Skeletal muscle cell (primary cell): ENCODE measurements around the gene MRPL43.
A peak's percentile ranks its signal among the peaks of the same experiment; 100 is the strongest.
"Not testable (repeated sequence)": the region's sequence is repeated elsewhere in the genome, so short reads cannot be mapped to it uniquely, and the experiment has no call there.

Experiments
- DNase-seq: peaks from one replicate; pipeline ENCODE4 v3.0.0-alpha.2; 2010; ENCODE audit warnings: low read depth
- H3K4me3 ChIP-seq: 2 replicates; pipeline ENCODE4 v1.5.1; 2011; ENCODE audit warnings: low read depth, mild to moderate bottlenecking, control low read depth, low read length, moderate library complexity

Gene MRPL43

DNA sequence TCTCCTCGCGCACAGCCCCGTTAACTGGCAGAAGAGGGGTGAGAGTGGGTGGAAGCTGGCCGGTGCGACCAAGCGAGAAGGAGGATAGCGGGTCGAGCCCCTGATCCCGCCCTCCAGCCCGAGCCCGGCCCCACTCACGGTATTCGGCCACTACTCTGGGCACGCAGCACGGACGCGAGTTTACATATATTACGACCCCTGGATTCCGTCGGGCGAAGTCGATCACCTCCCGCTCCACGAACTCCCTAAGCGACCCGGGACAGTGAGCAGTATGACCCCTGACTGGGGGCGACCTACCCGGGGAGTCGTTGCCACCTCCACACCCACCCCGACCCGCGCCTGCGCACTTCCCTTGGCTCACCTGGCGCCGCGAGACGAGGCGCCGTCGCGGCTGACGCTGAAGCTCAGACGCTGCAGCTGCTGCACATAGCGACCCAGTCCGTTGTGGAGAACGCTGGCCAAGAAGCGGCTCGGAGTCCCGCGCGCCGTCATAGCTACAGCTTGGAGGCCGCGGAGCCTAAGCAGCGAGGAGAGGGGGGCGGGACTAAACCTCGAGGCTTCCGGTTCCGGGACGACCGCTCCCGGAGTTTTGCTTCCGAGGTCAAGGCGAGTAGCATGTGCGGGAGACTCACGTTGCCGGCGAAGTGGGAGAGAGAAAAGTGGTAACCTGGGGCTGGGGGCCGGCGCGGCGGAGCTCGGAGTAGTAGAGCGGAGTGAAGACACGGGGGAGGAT is at the start of gene MRPL43, which contains the start of gene TWNK:
Gene MRPL43 (minus strand): TSS at position 546 of the 733 bp plus-strand sequence. CDS start 54 bp downstream, at position 492.
Gene TWNK (plus strand): TSS at position 592 of the 733 bp plus-strand sequence. CDS start 668 bp downstream, outside the sequence.
- H3K4me3 ChIP-seq, result peak within 1 kb of the TSS; percentile 95
- DNase-seq, result no peak

DNA sequence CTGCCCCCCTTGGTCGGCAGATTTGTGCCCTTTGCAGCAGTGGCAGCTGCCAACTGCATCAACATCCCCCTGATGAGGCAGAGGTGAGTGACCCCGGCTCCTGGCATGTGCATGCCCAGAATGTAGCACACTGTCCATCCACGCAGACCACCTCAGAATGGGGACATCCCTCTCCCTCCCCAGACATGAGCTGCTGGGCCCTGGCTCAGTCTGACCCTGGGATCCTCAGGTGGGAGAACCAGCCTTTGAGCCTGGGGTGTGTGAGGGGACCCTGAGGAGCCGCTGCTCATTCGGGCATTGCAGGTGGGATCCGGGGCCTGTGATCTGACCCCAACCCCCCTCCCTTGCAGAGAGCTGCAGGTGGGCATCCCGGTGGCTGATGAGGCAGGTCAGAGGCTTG is 49.4 kb upstream of the MRPL43 start:
- no peak for DNase-seq
- no peak overlapping the region for H3K4me3 ChIP-seq

DNA sequence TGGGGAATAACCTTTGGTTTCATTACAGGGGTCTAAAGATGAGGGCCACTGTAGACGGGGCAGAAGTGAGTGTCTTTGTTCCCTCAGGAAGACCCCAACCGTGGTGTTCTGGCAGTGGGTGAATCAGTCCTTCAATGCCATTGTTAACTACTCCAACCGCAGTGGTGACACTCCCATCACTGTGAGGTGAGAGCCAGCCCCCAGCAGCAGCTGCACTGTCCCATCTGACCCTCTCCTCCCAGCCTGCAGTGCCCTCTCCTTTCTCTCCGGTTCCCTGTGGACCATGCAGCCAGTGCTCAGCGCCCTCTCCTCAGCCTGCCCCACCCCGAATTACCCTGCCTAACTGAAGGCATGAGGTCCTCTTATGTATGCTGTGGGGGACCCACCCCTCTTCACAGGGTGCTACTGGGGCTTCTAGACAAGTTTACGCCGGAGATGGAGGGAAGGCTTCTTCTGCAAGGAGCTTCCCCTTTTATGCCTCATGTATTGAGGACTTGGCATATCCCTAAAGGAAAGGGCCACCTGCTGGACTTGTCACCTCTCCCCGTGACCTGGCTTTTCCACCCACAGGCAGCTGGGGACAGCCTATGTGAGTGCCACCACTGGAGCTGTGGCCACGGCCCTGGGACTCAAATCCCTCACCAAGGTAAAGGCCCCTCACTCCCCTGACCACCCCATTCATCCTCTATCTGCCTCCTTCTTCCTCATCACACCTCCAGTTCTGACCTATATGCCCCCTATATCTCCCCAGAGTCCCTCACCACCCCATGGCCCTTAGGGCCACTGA is 48.8 kb upstream of the MRPL43 start:
- no peak for DNase-seq
- H3K4me3 ChIP-seq, result no peak overlapping the region

DNA sequence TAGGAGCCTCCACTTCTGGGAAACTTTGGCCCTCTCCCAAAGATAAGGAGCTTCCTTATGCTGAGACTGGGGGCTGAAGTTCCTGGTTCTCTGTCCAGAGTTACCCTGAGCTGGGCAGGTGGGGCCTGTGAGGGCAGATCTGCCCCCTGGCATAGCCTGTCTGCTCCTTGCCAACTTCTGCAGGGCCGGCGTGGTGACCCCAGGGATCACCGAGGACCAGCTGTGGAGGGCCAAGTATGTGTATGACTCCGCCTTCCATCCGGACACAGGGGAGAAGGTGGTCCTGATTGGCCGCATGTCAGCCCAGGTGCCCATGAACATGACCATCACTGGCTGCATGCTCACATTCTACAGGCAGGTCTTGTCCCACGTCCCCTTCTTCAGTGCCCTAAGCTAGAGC is 48.0 kb upstream of the MRPL43 start:
- H3K4me3 ChIP-seq, result no peak overlapping the region
- no peak for DNase-seq

DNA sequence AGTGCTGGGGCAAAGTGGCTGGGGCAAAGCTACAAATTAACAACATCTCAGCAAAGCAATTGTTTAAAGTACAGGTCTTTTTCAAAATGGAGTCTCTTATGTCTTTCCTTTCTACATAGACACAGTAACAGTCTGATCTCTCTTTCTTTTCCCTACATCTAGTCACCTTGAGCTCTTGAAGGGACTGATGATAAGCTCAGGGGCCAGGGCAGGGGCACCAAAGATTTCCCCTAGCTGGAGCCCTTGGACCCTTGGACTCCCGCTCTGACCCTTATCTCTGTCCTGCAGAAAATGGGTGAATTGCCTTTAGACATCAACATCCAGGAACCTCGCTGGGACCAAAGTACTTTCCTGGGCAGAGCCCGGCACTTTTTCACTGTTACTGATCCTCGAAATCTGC is 47.1 kb upstream of the MRPL43 start:
- DNase-seq, H3K4me3 ChIP-seq: not testable (repeated sequence)

DNA sequence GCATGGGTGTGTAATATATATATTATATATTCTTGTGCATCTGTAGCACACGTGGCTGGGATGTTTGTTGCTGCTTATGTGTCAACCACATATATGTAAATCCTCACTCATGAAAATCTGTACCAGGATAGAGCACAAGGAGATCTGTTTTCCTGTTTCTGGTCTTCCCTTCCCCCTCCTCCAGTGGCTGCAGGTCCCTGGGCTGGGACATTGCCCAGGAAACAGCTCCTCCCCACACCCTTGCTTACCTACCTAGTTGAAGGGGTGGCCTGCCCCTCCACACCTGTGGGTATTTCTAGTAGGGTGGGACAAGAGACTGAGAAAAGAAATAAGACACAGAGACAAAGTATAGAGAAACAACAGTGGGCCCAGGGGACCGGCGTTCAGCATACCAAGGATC is 46.0 kb upstream of the MRPL43 start:
- peak overlapping the region; percentile 68 for H3K4me3 ChIP-seq
- DNase-seq, result no peak

DNA sequence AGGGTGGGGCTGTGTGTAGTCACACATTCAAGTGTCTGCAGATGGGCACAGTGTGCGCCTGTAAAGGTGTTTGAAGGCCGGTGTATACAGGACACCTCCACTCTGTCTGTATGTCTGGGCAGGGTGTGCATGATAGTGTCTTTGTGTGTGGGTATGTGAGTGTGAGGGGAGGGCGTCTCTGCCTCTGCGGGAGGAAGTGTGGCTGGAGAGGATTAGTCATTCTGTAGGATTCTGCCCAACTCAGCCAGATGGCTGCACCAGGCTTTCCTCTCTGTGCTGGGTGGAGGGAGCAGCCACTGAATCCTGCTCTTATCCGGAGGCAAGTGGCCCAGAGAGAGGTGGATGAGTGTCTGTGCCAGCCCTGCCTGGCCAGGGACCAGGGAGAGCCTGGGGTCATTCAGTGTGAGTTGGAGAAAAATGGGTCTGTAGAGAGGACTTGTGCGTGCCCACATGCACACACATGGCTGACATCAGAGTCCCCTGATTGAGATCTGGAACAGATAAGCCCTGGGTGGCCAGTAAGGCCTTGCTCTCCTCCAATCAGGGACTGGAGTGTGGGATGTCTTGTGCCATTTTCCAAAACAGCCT is 45.4 kb upstream of the MRPL43 start:
- peak overlapping the region; percentile 68 for H3K4me3 ChIP-seq
- peak; percentile 60 for DNase-seq

DNA sequence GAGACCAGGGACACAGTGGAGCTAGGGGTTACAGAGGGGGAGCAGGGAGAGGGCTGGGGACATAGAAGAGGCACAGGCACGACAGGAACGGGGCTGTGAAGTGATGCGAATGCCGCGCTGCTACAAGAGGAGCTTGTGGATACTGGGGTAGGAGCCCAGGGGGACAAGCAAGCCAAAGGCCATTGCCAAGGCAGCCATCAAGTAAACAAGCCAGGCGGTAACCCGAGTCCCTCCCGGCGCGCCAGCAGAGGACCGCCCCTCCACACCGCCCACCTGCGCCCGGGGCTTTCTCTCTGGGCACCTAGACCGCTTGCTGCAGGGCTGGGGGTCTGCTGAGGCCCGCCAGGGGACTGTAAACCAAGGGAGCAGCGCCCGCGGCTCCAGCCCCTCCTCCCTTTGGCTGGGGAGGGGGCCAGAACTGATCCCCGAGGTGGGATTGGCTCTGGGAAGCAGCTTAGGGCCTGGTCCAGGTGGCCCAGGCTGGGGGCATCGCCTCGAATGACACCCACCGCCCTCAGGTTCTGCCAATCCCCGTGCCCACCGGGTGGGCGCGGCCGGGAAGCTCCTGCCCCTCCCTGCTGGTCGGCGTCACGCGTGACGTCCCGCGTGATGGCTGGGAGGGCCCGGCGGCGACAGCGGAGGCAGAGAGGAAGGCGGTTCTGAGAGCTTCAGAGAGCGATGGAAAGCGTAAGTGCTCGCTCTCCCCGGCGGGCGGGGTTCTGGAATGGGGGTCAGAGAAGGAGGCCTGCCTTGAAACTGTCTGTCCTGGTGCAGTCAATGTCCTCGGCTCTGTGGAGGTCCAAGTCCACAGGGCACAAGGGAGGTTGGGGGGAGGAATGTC is 44.7 kb upstream of the MRPL43 start:
- DNase-seq, result no peak
- H3K4me3 ChIP-seq, result peak overlapping the region; percentile 68

DNA sequence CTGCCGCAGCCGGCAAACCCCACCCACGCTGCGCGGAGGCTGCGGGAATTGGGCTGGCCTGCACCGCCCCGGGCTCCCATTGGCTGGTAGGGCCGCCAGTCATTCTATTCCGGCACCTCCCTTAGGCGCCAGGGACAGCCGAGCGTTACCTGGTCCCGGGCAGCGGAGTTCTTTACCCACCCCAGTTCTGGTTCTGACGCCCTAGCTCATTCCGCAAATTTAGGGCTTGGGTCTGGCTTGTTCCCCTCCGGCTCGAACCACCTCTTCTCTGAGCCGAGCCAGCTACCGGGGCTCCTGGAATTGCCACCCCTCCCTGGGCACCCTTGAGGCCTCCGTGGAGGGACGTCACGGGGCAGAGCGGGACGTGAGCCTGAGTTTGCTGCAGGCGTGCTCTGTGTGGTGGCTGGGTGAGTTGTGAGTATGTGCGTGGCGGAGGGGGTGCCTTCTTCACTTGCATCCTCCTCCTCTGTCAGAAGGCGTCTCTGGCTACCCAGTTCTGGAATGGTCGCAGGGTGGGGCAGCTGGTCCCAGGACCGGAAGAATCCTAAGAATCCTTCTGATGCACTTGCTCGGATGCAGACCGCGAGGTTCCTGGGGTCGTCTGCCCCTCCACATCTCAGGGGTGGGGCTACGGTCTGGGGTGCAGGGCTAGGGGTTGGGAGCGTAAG is 44.0 kb upstream of the MRPL43 start, which contains the start of the genes PDZD7 and SFXN3:
Gene PDZD7 (minus strand): TSS at position 2 of the 668 bp plus-strand sequence. CDS start 910 bp downstream, outside the sequence.
Gene SFXN3 (plus strand): TSS at position 107 of the 668 bp plus-strand sequence. CDS start 3,461 bp downstream, outside the sequence.
- DNase-seq, result peak; percentile 79
- peak within 1 kb of the TSS; percentile 68 for H3K4me3 ChIP-seq

DNA sequence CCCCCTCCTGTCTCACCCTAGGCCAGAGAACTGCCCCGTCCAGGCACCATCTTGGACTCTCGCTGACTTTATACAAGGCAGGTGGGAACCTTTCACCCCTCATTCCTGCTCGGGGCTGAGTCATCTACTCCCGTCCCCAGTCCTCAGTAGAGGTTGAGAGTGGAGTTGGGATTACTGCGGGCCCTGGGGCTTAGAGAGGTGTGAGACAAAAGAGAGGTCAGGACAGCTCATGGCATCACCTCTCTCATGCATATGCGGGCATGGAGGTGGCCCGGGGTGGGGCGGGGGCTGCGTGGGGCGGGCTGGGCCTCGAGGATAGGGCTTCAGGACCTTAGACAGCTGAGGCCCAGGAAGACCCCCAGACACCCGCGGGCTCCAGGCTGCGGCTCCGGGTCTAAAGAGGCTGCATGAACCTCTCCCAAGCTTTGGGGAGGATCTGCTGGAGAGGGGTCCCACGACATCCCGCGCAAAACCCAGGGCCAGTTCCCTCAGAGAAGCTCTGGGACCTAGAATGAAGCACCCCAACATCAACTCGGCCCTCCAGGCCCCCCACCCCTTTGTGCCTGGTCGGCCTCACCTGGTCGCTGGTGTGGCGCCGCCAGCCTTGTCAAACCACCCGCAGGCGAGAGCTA is 43.3 kb upstream of the MRPL43 start:
- no peak for DNase-seq
- peak overlapping the region; percentile 68 for H3K4me3 ChIP-seq

DNA sequence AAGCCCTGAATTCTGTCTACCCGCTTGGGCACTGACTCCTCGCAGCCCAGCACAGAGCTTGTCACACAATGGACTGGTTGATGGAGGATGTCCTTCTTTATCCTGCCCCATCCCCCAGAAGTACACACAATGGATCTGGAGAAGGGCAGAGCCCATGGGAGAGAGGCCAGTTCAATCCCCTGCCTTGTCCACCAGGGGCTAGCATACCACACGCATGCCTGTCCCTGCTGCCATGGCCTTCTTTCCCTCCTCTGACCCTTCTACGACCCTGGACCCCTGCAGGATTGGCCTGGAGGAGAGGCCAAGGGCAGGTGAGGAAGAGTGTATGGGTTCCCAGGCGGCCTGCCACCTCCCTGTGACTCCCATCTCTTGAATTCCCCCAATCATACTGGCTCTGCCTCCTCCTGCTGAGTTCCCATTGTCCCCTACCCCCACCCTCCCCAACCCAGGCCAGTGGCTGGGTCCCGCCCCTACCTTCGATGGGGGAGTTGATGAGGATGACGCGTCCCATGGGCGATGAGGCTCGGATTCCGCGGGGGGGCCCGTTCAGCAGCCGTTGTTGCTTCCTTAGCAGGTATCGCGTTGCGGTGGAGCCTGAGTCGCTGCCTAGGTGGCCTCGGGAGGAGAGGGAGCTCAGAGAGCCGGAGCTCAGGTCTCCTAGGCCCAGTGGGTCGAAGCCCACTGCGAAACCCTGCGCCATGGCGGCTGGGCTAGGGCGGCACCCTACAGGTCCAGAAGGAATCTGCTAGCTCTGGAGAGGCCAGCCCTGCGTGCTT is 42.4 kb upstream of the MRPL43 start:
- DNase-seq, result no peak
- no peak overlapping the region for H3K4me3 ChIP-seq

DNA sequence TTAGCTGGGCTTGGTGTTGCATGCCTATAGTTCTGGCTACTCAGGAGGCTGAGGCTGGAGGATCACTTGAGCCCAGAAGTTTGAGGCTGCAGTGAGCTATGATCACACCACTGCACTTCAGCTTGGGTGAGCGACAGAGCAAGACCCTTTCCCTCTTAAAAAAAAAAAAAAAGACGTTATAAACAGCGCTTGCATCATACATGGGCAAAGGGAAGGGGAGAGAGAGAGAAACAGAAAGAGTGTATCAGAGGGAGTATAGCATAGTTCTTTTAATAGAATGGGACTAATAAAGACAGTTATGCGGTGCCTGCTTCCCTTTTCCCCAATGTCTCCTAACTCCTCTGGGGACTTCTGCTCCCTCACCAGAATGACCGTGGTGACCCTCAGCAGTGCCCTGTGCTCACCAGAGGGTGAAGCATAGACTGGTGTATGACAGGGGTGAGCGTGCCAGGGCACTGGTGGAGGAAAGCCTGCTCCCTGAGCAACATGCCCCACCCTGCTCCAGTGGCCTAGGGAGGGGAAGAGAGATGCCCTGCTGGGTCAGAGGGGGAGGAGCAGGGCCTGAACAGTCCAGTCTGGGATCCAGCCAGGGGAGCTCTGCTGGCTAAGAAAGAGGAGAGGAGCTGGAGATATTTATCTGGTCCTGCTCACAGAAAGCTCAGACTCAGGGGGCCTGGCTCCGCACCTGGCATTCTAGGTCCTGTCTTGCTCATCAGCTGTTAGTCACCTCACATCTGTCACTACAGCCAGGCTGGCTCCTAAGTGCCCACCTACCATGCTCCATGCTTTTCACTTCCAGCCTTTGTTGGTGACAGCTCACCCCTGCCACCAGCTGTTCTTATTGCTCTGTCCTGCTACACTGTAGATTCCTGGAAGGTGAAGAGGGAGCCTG is 41.4 kb upstream of the MRPL43 start:
- DNase-seq, result no peak
- no peak overlapping the region for H3K4me3 ChIP-seq

DNA sequence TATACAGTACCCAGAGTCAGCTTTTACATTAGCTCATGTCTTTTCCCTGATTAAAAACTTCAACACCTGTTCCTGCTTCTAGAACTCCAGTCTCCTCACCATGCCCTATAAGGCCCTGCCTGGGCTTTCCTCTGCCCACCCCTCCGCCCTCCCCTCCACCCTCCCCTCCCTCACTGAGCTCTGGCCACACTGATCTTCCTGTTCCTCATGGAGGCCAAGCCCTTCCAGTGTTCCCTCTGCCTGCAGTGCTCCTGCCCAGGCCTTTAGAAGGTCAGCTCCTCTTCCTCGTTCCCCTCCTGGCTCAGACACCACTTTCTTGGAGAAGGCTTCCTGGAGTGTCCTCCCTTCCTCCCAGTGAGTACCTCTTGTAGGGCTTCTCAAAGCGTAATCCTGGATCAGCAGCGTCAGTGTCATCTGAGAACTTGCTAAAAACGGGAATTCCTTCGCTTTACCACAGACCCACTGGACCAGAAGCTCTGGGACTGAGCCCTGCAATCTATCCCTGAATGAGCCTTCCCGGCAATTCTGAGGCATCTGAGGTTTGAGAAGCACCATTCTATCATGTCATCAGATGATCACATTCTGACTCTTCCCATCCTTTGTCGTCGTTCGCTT is 39.9 kb upstream of the MRPL43 start:
- DNase-seq, result no peak
- H3K4me3 ChIP-seq, result no peak overlapping the region

DNA sequence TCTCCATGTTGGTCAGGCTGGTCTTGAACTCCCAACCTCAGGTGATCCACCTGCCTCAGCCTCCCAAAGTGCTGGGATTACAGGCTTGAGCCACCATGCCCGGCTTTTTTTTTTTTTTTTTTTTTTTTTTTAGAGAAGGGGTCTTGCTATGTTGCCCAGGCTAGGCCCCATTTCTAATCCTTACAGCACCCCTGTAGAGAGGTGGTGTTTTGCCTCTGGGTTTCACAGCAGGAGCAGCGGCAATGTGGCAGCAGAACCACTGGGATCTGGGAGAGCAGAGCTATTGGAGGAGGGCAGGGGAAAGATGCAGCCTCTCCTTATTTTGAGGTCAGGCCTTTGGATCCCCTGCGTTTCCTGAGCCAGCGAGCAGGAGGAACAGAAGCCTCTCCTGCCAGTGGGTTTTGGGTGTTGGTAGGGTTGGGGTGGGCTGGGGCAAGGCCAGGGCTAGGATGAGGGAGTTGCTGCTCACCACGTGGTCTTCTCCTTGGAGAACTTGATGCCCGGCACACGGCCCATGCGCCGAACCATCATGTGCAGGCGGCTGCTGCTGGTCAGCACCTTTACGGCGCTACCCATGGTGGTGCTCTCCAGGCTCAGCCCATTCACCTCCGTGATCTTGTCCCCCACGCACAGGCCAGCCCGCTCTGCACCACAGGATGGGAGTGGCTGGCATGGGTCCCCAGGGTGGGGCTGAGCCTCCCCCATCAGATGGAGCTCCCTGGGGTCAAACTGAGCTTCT is 35.8 kb upstream of the MRPL43 start:
- no peak overlapping the region for H3K4me3 ChIP-seq
- DNase-seq, result no peak

DNA sequence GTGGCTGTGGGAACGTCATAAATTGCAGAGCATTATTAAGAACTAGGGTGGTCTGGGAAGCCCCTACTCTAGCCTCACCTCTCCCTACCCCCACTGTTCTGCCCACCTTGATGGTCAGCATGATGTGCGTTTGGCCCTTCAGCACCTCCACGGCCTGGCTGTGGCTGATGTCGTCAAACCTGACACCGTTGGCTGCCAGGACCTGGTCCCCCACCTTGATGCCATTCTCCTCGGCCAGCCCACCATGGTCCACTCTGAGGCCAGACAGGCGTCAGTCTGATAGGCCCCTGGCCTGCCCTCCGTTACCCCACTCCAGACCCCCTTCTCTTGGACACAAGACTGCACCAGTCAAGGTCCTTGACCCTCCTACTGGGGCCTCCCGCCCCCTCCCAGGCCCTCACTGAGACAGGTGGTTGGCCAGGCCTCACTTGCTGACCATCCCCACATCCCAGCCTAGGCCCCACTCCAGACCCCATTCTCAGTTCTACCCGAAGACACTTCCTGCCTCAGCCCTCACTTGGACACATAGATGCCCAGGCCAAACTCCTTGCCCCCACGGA is 34.5 kb upstream of the MRPL43 start:
- no peak overlapping the region for H3K4me3 ChIP-seq
- no peak for DNase-seq
